Osteocyte (in vitro differentiated cells): ENCODE data around the gene ZBTB9. TPM values are rescaled to one million over a fixed set of nuclear protein-coding genes. Genes with fewer than 3 reads are reported as not detected.
A peak's percentile ranks its signal among the peaks of the same experiment; 100 is the strongest.

Experiments used
- DNase-seq: peaks from one replicate; pipeline ENCODE4 v3.0.0; 2021; ENCODE audit warnings: mixed read lengths; ENCODE audit not compliant: unreplicated experiment; ENCODE audit errors: extremely low spot score
- H3K27ac Mint-ChIP-seq: one replicate; pipeline ENCODE4 v1.8.0; 2021; ENCODE audit warnings: mild to moderate bottlenecking, mixed read lengths; ENCODE audit not compliant: unreplicated experiment
- H3K27me3 Mint-ChIP-seq: one replicate; pipeline ENCODE4 v1.8.0; 2021; ENCODE audit warnings: mixed read lengths; ENCODE audit not compliant: unreplicated experiment
- H3K36me3 Mint-ChIP-seq: one replicate; pipeline ENCODE4 v1.8.0; 2021; ENCODE audit warnings: mixed read lengths; ENCODE audit not compliant: unreplicated experiment
- H3K4me1 Mint-ChIP-seq: one replicate; pipeline ENCODE4 v1.8.0; 2021; ENCODE audit warnings: mixed read lengths; ENCODE audit not compliant: unreplicated experiment
- H3K4me3 Mint-ChIP-seq: one replicate; pipeline ENCODE4 v1.8.0; 2021; ENCODE audit warnings: mild to moderate bottlenecking, moderate library complexity, mixed read lengths; ENCODE audit not compliant: unreplicated experiment
- H3K9me3 Mint-ChIP-seq: one replicate; pipeline ENCODE4 v1.8.0; 2021; ENCODE audit warnings: mixed read lengths; ENCODE audit not compliant: unreplicated experiment
- total RNA-seq: library from RNA; stranded (reverse); gene quantifications from 2 replicates; pipeline ENCODE4 v1.2.1, GENCODE V29; 2021
- TF ChIP-seq, protein P1 (sequence below): fragments of 200-600 bp; sonication (generic); IDR thresholded peaks from 2 replicates; pipeline ENCODE4 v1.5.0; 2021; ENCODE audit warnings: antibody characterized with exemption, mild to moderate bottlenecking, moderate library complexity

The ZBTB9 gene
- total RNA-seq, 1 donor from 2014 or later = 7.0 TPM

- H3K4me3 Mint-ChIP-seq = peak overlapping the region; percentile 40
- TF ChIP-seq, protein P1, sequence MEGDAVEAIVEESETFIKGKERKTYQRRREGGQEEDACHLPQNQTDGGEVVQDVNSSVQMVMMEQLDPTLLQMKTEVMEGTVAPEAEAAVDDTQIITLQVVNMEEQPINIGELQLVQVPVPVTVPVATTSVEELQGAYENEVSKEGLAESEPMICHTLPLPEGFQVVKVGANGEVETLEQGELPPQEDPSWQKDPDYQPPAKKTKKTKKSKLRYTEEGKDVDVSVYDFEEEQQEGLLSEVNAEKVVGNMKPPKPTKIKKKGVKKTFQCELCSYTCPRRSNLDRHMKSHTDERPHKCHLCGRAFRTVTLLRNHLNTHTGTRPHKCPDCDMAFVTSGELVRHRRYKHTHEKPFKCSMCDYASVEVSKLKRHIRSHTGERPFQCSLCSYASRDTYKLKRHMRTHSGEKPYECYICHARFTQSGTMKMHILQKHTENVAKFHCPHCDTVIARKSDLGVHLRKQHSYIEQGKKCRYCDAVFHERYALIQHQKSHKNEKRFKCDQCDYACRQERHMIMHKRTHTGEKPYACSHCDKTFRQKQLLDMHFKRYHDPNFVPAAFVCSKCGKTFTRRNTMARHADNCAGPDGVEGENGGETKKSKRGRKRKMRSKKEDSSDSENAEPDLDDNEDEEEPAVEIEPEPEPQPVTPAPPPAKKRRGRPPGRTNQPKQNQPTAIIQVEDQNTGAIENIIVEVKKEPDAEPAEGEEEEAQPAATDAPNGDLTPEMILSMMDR = no peak
- no peaks in the 10 kb centered on the region for H3K9me3 Mint-ChIP-seq
- peaks cover 18% of the 10 kb centered on the region for H3K36me3 Mint-ChIP-seq
- H3K4me1 Mint-ChIP-seq = peaks cover 61% of the 10 kb centered on the region
- DNase-seq = no peak
- no peak overlapping the region for H3K27ac Mint-ChIP-seq
- H3K27me3 Mint-ChIP-seq = no peaks in the 10 kb centered on the region
Measured at GRCh38 chr6:33430991-33431879, 23.1 kb upstream of the ZBTB9 start.

DNA sequence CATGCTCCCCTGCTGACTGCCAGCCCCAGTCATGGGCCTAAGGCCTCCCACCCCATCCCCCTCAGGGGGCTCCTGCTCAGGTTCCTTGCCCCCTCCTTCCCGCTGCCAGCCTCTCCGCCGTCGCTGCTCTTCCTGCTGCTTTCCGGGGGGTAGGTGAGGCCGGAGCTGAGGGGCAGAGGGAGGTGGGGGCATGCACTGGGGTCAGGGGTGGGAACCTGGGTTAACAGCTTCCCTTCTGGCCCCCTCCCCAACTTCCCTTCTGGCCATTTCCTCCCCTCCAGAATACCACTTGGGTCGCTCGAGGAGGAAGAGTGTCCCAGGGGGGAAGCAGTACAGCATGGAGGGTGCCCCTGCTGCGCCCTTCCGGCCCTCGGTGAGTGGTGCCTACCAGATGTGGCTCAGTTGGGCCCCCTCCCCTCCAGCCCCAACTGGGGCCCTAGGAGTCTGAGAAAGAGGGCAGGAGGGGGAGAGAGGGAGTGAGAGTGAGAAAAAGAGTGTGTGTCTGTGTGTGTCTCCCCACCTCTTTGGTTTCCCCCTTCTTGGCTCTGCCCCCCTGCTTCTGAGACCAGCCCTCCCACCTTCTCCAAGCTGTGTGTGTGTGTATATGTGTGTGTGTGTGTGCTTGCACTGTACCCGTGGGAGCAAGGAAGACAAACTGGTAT lies 22.4 kb upstream of the ZBTB9 start:
- H3K4me1 Mint-ChIP-seq = peaks cover 54% of the 10 kb centered on the region
- H3K27ac Mint-ChIP-seq = no peak overlapping the region
- H3K9me3 Mint-ChIP-seq = no peaks in the 10 kb centered on the region
- H3K36me3 Mint-ChIP-seq = peaks cover 24% of the 10 kb centered on the region
- no peak for DNase-seq
- H3K27me3 Mint-ChIP-seq = no peaks in the 10 kb centered on the region
- no peak overlapping the region for H3K4me3 Mint-ChIP-seq
- TF ChIP-seq, protein P1 = no peak

DNA sequence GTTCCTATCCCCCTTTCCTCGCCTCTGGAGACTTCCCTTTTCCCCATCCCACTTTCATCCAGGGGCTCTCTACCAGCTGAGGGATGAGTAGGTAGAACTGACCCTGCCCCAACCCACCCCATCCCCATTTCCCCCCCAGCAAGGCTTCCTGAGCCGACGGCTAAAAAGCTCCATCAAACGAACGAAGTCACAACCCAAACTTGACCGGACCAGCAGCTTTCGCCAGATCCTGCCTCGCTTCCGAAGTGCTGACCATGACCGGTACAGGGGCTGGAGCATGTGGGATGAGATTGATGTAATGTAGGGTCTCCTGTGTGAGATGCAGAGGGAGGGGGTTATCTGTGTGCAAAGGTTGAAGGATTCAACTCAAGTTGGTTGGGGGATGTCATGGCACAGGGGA lies 21.8 kb upstream of the ZBTB9 start:
- Mint-ChIP-seq H3K4me1 (peaks cover 49% of the 10 kb centered on the region), H3K27me3 (no peaks in the 10 kb centered on the region), H3K36me3 (peaks cover 27% of the 10 kb centered on the region), H3K4me3 (no peak overlapping the region), H3K9me3 (no peaks in the 10 kb centered on the region), H3K27ac (no peak overlapping the region)
- no peak for DNase-seq
- TF ChIP-seq, protein P1 = no peak

DNA sequence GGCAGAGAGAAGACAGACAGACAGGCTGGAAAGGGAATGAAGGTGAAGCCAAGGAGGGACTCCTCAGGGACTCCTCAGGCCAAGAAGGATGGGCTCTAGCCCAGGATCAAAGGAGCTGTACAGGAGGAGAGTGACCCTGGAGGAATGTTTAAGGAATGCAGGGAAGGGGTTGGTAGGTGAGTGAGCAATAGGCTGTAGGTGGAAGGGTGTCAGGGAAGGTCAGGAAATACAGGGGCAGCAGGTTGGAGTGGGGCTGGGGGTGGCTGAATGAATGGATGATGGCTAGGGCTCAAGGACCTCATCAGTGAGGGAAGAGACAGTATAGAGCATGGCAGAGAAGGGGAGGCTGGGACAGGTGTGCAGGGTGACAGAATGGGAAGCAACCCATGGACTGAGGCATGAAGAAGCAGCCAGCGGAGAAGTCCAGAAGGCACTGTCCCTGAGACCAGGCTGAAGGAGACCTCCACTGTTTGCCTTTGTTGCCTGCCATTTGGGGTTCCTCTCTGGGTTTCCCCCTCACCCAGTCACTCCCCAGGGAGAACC lies 21.3 kb upstream of the ZBTB9 start:
- DNase-seq = no peak
- Mint-ChIP-seq H3K36me3 (peaks cover 27% of the 10 kb centered on the region), H3K27ac (no peak overlapping the region), H3K4me1 (peaks cover 47% of the 10 kb centered on the region), H3K4me3 (no peak overlapping the region), H3K27me3 (no peaks in the 10 kb centered on the region), H3K9me3 (no peaks in the 10 kb centered on the region)
- TF ChIP-seq, protein P1 = no peak
